ELF-1 (cell line): ENCODE data around the gene BHLHE40.
A peak's percentile ranks its signal among the peaks of the same experiment; 100 is the strongest.
"Not testable (repeated sequence)": the region's sequence is repeated elsewhere in the genome, so short reads cannot be mapped to it uniquely, and the experiment has no call there.

ENCODE experiments used
- DNase-seq: peaks from one replicate; pipeline ENCODE4 v3.0.0-alpha.2; 2016; ENCODE audit warnings: low read depth, low spot score

The BHLHE40 gene

GRCh38 chr3:4961865-4962264, 17.4 kb upstream of the BHLHE40 start:
- DNase-seq: not testable (repeated sequence)

GRCh38 chr3:4963669-4964570, 15.3 kb upstream of the BHLHE40 start:
- no peak for DNase-seq

GRCh38 chr3:4966006-4966405, 13.2 kb upstream of the BHLHE40 start:
- DNase-seq: not testable (repeated sequence)

- DNase-seq: not testable (repeated sequence)
Observed at GRCh38 chr3:4967683-4968082, 11.6 kb upstream of the BHLHE40 start.

- DNase-seq: not testable (repeated sequence)
Observed at GRCh38 chr3:4971437-4971836, 7.8 kb upstream of the BHLHE40 start.

- no peak for DNase-seq
Observed at GRCh38 chr3:4971838-4972237, 7.4 kb upstream of the BHLHE40 start.

- no peak for DNase-seq
Observed at GRCh38 chr3:4972652-4973643, 6.3 kb upstream of the BHLHE40 start.

GRCh38 chr3:4974154-4974553, 5.1 kb upstream of the BHLHE40 start:
- DNase-seq: no peak

GRCh38 chr3:4976109-4976508, 3.1 kb upstream of the BHLHE40 start:
- peak; percentile 86 for DNase-seq

- DNase-seq: peak; percentile 83
Observed at GRCh38 chr3:4977001-4977852, 2.0 kb upstream of the BHLHE40 start.

GRCh38 chr3:4977853-4978203, 1.4 kb upstream of the BHLHE40 start:
- no peak for DNase-seq

GRCh38 chr3:4978204-4978965, 852 bp upstream of the BHLHE40 start:
- DNase-seq: peak; percentile 91

- DNase-seq: no peak
Observed at GRCh38 chr3:4978966-4979427, 240 bp upstream of the BHLHE40 start.

- DNase-seq: peak; percentile 97
Observed at GRCh38 chr3:4980229-4981203, 1.3 kb downstream of the BHLHE40 start.

GRCh38 chr3:4981294-4981664, 2.0 kb downstream of the BHLHE40 start:
- no peak for DNase-seq

- peak; percentile 32 for DNase-seq
Observed at GRCh38 chr3:4981665-4982494, 2.6 kb downstream of the BHLHE40 start.

GRCh38 chr3:4982773-4983738, 3.8 kb downstream of the BHLHE40 start:
- DNase-seq: peak; percentile 11
